Epidermal melanocyte (primary cell): ENCODE measurements around the gene NMNAT3.

ENCODE experiments used
- DNase-seq: peaks from one replicate; pipeline ENCODE4 v3.0.0; 2011; ENCODE audit warnings: low spot score; ENCODE audit not compliant: insufficient read length

Gene NMNAT3

DNA sequence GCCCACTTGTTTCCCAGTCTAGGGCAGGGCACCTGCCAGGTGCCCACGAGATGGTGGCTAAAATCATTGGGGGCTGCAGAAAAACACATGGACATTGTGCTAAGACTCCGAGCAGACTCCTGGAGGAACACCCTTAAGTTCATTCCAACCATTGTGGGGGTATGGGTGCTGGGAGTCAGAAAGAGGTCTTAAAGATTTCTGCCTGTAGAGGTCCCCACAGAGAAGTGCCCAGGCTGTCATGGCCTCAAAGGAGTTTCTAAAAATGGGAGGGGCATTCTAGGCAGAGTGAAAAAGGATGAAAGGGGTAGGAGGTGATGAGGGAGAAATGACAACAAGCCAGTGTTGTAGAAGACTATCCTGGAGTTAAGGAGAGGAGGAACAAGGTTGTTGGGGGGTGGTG lies 155.4 kb downstream of the NMNAT3 start:
- DNase-seq = no peak

GRCh38 chr3:139521816-139522215 lies 156.0 kb downstream of the NMNAT3 start:
- no peak for DNase-seq

GRCh38 chr3:139521144-139521543 lies 156.6 kb downstream of the NMNAT3 start:
- no peak for DNase-seq

GRCh38 chr3:139519998-139520737 lies 157.6 kb downstream of the NMNAT3 start:
- no peak for DNase-seq

GRCh38 chr3:139518926-139519842 lies 158.6 kb downstream of the NMNAT3 start:
- DNase-seq = no peak

GRCh38 chr3:139518306-139518705 lies 159.5 kb downstream of the NMNAT3 start:
- DNase-seq = no peak

DNA sequence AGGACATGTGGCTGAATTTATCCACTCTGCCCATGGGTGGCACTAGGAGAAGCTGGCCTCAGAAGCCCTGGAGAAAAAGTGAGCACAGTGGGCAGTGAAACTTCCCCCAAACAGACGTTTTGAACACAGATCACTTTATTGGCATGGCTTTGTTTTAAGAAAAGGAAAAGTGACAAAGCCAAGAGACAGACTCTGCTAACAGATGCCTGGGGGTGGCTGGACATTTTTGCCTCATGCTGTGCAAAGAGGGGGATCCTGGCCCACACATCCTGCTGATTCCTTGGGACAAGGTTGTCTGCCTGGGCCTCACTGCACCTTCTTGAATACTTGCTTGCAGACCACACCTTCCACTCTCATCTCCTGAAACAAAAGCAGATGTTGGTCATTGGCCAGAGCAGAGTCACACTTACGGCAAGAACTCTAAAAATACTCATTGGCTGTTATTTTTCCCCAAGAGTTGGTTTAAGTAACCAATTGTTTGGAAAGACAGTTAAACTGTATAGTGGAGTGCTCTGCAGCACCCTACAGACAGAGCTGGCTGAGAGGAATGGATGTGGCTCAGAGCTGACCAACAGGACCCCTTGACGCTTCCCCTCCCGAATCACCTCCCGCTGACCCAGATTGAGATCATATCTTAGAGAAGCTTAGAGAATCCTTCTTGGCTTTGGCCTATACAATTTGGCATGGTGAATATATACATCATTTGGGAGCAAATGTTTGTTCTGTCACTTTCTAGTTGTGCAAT lies 160.3 kb downstream of the NMNAT3 start:
- no peak for DNase-seq

GRCh38 chr3:139514741-139515140 lies 163.0 kb downstream of the NMNAT3 start:
- DNase-seq = no peak
